Loucy (cell line): ENCODE data around the gene KDM6A.
"Not testable (repeated sequence)": the region's sequence is repeated elsewhere in the genome, so short reads cannot be mapped to it uniquely, and the experiment has no call there.

ENCODE experiments used
- H2AFZ ChIP-seq: fragments of 200-600 bp; sonication (generic); 2 replicates; pipeline ENCODE4 v1.6.0; 2016; ENCODE audit warnings: antibody characterized with exemption, mild to moderate bottlenecking, low read length, moderate library complexity
- H3F3A ChIP-seq: fragments of 200-600 bp; 2 replicates; pipeline ENCODE4 v1.6.0; 2016; ENCODE audit warnings: antibody characterized with exemption, low read depth, mild to moderate bottlenecking
- H3K27me3 ChIP-seq: fragments of 200-600 bp; sonication (generic); 2 replicates; pipeline ENCODE4 v1.6.1; 2014; ENCODE audit warnings: low read length, mild to moderate bottlenecking; ENCODE audit not compliant: insufficient read depth, poor library complexity, severe bottlenecking
- H3K36me3 ChIP-seq: fragments of 200-600 bp; sonication (generic); 2 replicates; pipeline ENCODE4 v1.6.1; 2016; ENCODE audit warnings: low read length; ENCODE audit not compliant: insufficient read depth
- H3K4me1 ChIP-seq: fragments of 200-600 bp; sonication (generic); 2 replicates; pipeline ENCODE4 v1.5.1; 2014; ENCODE audit warnings: low read length, mild to moderate bottlenecking; ENCODE audit not compliant: insufficient read depth, poor library complexity, severe bottlenecking
- H3K4me2 ChIP-seq: fragments of 200-600 bp; sonication (generic); 2 replicates; pipeline ENCODE4 v1.6.0; 2014; ENCODE audit warnings: antibody characterized with exemption, low read length, low read depth, mild to moderate bottlenecking; ENCODE audit not compliant: poor library complexity, severe bottlenecking
- H3K4me3 ChIP-seq: fragments of 200-600 bp; sonication (generic); 2 replicates; pipeline ENCODE4 v1.5.1; 2014; ENCODE audit warnings: low read length, mild to moderate bottlenecking, mixed read lengths; ENCODE audit not compliant: poor library complexity, severe bottlenecking
- H3K79me2 ChIP-seq: fragments of 200-600 bp; sonication (generic); 2 replicates; pipeline ENCODE4 v1.6.1; 2014; ENCODE audit warnings: low read length; ENCODE audit not compliant: insufficient read depth
- H3K9ac ChIP-seq: fragments of 200-600 bp; sonication (generic); 2 replicates; pipeline ENCODE4 v1.6.0; 2014; ENCODE audit warnings: mild to moderate bottlenecking, low read depth, low read length, moderate library complexity; ENCODE audit not compliant: poor library complexity, severe bottlenecking
- H3K9me2 ChIP-seq: fragments of 200-600 bp; sonication (generic); replicated peaks from 2 replicates; pipeline ENCODE4 v1.6.1; 2016; ENCODE audit warnings: low read depth, low read length, mixed read lengths
- H3K9me3 ChIP-seq: fragments of 200-600 bp; sonication (generic); 2 replicates; pipeline ENCODE4 v1.6.1; 2014; ENCODE audit warnings: mild to moderate bottlenecking, antibody characterized with exemption, low read length, low read depth; ENCODE audit not compliant: insufficient read depth
- H4K20me1 ChIP-seq: fragments of 200-600 bp; sonication (generic); 2 replicates; pipeline ENCODE4 v1.6.0; 2014; ENCODE audit warnings: antibody characterized with exemption, low read length, mild to moderate bottlenecking; ENCODE audit not compliant: insufficient read depth, poor library complexity, severe bottlenecking
- CTCF ChIP-seq: fragments of 200-600 bp; sonication (generic); conservative IDR thresholded peaks from 2 replicates; pipeline ENCODE4 v1.5.1; 2014; ENCODE audit warnings: mild to moderate bottlenecking, antibody characterized with exemption, low read length
- EZH2phosphoT487 ChIP-seq: fragments of 200-600 bp; IDR thresholded peaks from 2 replicates; pipeline ENCODE4 v1.6.1; 2018; ENCODE audit warnings: antibody characterized with exemption, mild to moderate bottlenecking, moderate library complexity, borderline replicate concordance

KDM6A gene

GRCh38 chrX:44844204-44844603 is 28.8 kb upstream of the KDM6A start:
- H3K4me1 ChIP-seq, result no peaks in the 10 kb centered on the region
- no peaks in the 10 kb centered on the region for H3K9me3 ChIP-seq
- H3K79me2 ChIP-seq, result no peaks in the 10 kb centered on the region
- no peak overlapping the region for H3K4me3 ChIP-seq
- H3K9ac ChIP-seq, result no peak overlapping the region
- no peaks in the 10 kb centered on the region for H3K36me3 ChIP-seq
- H3K9me2 ChIP-seq, result no peaks in the 10 kb centered on the region
- H2AFZ ChIP-seq, result no peak overlapping the region
- no peak overlapping the region for H3K4me2 ChIP-seq
- H3K27me3 ChIP-seq, result no peaks in the 10 kb centered on the region
- H4K20me1 ChIP-seq, result no peaks in the 10 kb centered on the region
- no peak for TF ChIP-seq CTCF
- TF ChIP-seq EZH2phosphoT487, result no peak
- H3F3A ChIP-seq, result no peaks in the 10 kb centered on the region

GRCh38 chrX:44850891-44851290 is 22.1 kb upstream of the KDM6A start:
- not testable (repeated sequence) for H3K4me3 ChIP-seq, H3K9me3 ChIP-seq, H3K4me1 ChIP-seq, H4K20me1 ChIP-seq, H3K9me2 ChIP-seq, H2AFZ ChIP-seq, H3K79me2 ChIP-seq, H3K9ac ChIP-seq, H3K4me2 ChIP-seq, H3K27me3 ChIP-seq, H3F3A ChIP-seq, H3K36me3 ChIP-seq

GRCh38 chrX:44871114-44871645 is 1.8 kb upstream of the KDM6A start:
- no peaks in the 10 kb centered on the region for H3F3A ChIP-seq
- H3K9me2 ChIP-seq, result no peaks in the 10 kb centered on the region
- H3K79me2 ChIP-seq, result peaks cover 43% of the 10 kb centered on the region
- peak overlapping the region; percentile 67 for H3K4me2 ChIP-seq
- no peaks in the 10 kb centered on the region for H3K27me3 ChIP-seq
- no peak overlapping the region for H2AFZ ChIP-seq
- H3K9ac ChIP-seq, result peak overlapping the region; percentile 85
- H3K36me3 ChIP-seq, result no peaks in the 10 kb centered on the region
- H3K4me3 ChIP-seq, result peak overlapping the region; percentile 100
- H3K9me3 ChIP-seq, result no peaks in the 10 kb centered on the region
- TF ChIP-seq CTCF (no peak), EZH2phosphoT487 (no peak)
- peaks cover 6% of the 10 kb centered on the region for H3K4me1 ChIP-seq
- H4K20me1 ChIP-seq, result peaks cover 22% of the 10 kb centered on the region
